Stimulated activated CD4-positive, alpha-beta T cell treated with anti-CD3 and anti-CD28 coated beads, Interleukin-4, amount 100 ng/mL, for 24 hours (primary cell): Measurements from ENCODE around the gene DHRS11.

ENCODE experiments used
- DNase-seq: peaks from one replicate; pipeline ENCODE4 v3.0.0-alpha.2; 2020

DHRS11 gene, protein sequence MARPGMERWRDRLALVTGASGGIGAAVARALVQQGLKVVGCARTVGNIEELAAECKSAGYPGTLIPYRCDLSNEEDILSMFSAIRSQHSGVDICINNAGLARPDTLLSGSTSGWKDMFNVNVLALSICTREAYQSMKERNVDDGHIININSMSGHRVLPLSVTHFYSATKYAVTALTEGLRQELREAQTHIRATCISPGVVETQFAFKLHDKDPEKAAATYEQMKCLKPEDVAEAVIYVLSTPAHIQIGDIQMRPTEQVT

DNA sequence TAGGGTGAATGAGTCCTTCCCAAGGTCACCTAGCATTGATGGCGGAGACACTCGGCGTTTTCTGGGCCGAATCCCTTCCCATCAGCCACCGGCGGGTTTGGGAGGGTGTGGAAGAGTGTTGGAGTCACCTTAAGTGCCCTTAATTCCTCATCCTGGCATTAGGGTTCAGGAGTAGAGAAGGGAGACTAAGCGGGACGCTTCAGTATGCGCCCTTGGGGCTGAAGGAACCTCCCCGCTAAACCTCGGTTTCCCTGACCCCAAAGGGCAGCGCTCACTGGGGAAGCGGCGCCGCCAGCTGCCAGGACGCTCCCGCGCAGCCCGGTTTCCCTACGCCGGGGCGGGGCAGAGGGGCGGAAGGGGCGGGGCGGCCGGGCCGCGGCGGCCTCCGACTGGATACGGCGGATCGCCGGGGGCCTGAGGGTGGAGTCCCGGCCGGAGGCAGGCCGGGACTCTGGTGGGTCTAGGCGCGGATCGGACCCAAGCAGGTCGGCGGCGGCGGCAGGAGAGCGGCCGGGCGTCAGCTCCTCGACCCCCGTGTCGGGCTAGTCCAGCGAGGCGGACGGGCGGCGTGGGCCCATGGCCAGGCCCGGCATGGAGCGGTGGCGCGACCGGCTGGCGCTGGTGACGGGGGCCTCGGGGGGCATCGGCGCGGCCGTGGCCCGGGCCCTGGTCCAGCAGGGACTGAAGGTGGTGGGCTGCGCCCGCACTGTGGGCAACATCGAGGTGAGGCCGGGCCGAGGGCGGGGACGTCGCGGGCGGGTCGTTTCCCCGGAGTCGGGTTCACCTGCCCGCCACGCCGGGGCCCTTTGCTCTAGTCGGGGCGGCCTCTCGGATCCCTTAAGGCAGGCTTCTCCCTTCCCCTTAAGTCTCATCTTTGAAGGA lies at the start of gene DHRS11:
Gene DHRS11, plus strand, starts transcription at position 446 of the 882 bp plus-strand sequence. Its CDS starts 131 bp downstream, at position 577.
- DNase-seq, result peak; percentile 82

DNA sequence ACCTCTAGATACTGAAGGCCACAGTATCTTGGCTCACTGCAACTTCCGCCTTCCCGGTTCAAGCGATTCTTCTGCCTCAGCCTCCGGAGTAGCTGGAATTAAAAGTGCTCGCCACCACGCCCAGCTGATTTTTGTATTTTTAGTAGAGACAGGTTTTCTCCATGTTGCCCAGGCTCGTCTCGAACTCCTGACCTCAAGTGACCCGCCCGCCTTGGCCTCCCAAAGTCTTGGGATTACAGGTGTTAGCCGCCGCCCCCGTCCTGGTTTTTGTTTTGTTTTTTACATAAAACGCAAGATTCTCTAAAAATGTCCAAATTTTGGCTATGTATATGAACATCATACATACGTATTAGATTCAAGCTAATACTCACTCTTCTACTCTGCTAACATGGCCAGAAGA lies 48.9 kb upstream of the DHRS11 start:
- no peak for DNase-seq

DNA sequence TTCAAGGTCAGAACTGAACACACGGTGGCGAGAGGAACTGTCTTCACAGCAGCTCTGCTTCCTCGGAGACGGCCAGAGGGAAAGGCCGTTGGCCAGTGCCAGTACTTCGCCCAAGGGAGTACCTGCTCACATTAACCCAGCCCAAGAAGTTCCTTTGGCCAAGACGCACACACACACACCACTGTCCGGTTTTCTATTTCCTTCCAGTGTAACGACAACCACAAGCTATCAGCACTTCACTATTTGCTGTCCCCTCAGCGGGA lies 47.7 kb upstream of the DHRS11 start:
- DNase-seq, result peak; percentile 23

DNA sequence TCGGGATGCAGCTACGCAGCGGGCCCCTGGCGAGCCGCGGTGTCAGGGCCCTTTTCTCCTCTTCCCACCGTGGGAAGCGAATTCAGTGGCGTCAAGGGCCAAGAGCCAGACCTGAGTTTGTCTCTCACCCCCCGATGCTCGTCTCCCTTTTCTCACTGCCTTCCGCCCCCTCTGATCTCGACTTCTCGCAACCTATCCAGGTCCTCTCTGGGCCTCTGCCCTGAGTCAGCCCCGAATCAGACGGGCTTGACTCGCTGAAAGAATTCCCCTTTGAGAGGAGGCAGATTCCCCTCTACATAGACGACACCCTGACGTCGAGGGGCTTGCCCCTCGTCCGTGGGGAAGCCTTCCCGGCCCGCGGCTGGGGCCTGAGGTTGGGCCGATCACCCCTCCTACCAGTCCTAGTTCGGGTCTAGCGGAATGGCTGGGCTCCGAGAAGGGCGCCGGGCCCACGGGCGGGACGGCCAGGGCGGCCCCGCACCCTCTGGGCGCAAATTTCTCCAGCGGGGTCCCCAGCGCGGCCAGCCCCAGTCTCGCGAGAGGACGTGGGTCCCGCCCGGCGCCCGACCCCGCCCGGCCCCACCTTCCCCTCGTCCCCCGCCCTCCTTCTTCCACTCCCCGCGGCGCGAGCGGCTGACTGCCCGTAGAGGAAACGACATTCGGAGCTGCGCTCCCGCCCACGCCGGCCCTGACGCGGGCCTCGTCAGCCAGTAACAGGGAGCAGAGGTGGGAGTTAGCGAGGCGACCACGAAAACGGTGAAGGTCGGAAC lies 47.2 kb upstream of the DHRS11 start, which contains the start of gene GGNBP2:
Gene GGNBP2, plus strand, starts transcription at position 613 of the 770 bp plus-strand sequence. CDS start 806 bp downstream, outside the sequence.
- peak; percentile 95 for DNase-seq

DNA sequence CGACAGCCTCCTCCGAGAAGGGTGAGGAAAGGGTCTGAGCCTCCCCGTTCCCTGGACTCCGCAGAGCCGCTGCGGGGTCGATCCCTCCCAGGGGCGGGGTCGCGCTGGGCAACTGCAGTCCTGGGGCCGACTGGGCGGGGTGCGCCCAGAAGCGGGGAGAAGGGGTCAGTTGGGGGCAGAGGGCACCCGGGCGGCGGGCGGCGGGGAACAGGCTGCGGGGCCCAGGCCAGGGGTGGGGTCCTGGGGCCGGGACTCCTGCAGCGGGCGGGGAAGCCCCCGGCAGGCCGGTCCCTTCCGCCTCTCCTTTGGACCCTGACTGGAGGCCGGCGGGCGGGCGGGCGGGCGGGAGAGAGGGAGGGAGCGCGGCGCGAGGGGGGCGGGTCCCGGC lies 46.6 kb upstream of the DHRS11 start:
- DNase-seq, result no peak

DNA sequence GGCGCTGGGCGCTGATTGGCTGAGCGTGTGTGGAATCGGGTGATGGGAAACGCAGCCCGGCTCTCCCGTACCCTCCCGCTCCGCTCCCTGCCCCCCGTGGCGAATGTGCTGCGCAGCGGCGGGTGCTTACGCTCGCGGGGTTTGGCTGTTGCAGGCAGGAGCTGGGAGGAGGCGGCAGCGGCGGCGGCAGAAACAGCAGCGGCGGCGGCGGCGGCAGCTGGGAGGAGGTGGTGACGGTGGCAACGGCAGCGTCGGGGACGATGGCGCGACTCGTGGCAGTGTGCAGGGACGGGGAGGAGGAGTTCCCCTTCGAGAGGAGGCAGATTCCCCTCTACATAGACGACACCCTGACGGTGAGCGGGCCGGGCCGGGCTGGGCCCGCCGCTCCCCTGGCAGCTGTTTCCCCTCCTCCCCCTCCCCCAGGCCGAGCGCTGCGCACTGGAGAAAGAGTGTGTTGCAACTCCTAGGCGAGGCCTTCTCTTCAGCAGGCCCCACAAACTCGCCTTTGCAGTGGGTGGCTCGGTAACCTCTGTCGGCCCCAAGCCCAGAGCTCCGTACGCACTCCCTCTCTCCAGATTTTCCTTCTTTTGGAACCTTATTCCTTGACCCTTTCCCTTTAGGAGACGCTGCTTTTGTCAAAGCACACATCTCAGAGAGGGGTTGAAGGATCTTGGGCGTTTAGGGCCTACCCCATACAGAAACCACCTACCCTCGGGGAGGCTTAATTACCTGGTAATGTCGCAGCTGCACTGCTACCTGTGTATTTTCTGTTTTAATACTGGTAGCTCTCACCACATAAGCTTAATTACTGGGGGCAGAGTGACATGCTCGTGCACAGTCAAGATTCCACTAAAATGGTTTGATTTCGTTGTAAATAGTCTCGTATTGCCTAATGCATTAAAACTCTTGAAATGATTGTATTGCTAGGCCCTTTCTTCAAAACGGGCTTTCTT lies 45.9 kb upstream of the DHRS11 start:
- DNase-seq, result peak; percentile 96

DNA sequence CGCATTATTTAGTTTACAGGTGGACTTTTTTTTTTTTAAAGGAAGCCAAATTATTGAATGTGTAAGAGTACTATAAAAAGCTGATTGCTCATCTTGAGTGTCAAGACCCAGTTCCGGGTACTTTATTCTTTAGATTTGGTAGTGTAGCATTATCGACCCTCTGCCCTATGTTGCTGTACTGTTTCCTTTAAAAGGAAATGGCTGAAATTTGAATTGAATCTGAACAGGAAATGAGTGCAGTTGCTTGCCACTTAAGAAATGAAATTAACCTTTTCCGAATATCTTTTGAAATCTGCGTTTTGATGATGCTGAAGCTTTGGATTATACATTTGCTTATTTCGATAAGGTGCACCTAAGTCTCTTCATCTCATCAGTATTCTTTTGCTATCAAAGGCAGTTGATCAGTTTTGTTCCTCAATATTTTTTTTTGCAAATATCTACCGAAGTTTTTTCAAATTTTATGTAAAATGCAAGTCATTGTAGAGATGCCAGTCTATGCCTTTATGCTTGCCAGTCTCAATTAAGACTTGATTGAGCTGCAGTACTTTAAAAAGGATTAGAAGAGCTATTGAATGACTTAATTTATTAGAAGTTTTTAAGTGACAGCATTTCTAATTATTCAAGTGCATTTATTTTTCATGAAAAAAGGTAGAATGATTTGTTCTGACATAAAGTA lies 45.1 kb upstream of the DHRS11 start:
- no peak for DNase-seq

DNA sequence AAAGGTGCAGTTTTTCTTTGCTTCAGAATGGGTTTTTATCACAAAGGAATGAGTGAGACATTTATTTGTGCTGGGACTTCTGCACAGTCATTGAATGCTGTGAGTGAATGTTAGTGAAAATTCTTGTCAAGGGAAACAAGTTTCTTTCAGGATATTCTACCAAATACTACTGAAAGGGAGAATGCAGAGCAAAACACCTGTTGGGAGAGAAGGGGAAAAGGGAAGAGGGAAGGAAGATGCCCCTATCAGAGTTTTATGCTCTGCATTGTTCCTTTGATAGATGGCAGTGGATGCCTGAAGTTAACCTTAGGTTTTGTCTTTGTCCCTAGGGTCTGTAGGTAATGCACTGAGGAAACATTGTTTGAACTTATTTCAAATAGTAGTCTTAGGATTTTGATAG lies 43.9 kb upstream of the DHRS11 start:
- no peak for DNase-seq

DNA sequence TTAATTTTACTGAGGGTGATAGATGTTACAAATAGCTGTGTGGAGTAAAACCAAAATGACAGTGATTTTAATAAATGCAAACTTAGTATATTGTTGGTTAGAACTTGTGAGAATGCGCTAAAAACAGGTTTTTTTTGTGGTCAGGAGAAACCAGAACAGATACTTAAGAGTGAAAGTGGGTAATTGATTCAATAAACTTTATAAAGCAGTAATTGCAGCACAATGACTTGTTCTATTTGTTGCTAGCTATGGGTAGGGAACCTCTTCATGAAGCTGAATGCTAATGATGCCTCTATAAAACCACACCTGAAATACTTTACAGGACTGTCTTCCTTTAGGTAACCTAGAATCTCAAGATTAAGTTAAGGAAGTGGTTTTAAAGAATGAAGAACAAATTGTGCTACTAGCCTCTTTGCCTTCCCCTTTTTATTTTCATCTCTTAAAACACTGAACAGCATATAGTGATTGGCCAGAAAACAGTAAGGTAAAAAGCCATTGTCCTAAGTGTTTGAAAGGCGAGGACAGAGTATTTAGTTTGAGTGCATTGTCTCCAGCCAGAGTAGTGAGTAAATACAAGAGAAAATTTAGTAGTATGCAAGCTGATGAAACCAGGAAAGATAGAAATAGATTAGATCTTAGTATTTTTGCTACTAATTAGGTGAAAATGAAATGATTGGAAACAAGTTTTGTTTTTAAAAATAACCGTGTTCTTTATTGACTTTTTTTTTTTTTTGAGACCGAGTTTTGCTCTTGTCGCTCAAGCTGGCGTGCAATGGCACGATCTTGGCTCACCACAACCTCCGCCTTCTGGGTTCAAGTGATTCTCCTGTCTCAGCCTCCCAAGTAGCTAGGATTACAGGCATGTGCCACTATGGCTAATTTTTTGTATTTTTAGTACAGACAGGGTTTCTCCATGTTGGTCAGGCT lies 40.9 kb upstream of the DHRS11 start:
- no peak for DNase-seq

DNA sequence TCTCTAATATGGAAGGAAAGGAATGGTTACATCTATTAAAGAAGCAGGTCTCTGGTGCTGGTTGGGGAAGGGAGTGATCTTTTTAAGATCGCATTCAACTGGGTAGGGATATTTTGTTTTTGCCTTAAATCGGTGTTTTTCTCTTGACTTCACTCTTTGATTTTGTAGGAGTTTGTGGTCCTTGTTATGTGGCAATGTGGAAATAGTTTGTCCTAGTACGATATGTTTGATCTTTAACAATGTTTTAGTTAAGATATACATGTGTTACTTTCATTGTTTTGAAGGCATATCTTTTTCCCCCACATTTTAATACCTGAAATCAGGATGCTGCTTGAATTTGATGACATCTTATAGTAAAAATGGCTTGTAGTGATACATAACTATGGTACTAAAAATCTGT lies 38.2 kb upstream of the DHRS11 start:
- DNase-seq, result no peak

DNA sequence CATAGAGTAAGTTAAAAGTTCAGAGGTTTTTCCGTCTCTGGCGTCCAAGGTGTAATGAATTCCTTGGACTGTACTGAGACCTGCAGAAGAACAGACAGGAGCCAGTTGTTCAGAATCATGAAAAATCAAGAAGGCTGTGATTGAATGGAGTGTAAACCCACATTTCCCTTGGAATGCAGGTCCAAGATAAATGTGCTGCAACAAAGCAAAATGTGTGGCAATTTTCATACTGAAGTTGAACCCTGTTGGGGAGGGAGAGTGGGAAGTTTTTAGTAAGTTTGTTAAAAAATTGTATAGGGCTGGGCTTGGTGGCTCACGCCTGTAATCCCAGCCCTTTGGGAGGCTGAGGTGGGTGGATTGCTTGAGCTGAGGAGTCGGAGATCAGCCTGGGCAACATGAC lies 25.6 kb upstream of the DHRS11 start:
- DNase-seq, result no peak

DNA sequence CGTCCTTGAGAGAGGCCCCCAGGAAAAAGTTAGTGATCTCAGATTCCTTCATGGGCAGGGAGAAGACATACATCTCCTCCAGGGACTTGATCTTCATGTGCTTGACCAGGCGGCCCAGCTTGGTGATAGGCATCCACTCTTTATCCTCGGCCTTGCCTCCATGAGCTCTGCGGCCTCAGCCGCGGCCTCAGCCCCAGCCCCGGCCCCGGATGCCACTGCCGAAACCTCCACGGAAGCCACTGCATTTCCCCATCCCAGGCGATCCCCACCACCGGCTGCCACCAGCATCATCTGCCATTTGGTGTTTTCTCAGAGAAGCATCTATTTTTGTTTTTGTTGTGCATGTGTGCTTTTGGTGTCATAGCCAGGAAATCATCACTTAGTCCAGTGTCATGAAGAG lies 16.7 kb upstream of the DHRS11 start:
- DNase-seq, result no peak

DNA sequence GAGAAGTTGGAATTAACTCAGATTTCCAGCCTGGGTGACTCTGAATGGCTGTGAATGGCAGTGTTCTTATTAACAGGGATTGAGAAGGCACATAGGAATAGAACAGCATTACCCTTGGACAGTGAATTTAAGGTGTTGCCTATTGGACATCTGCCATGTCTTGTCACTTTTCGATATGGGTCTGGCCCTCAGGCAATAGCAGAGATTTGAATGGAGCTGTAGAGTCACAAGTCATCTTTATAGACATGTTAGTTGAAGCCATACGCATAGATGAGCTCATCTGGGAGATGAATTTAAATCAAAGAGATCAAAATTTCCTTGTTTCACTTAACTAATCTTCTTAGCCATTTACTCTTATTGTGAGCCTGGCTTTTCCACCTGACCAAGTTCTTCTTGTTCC lies 14.9 kb upstream of the DHRS11 start:
- no peak for DNase-seq

DNA sequence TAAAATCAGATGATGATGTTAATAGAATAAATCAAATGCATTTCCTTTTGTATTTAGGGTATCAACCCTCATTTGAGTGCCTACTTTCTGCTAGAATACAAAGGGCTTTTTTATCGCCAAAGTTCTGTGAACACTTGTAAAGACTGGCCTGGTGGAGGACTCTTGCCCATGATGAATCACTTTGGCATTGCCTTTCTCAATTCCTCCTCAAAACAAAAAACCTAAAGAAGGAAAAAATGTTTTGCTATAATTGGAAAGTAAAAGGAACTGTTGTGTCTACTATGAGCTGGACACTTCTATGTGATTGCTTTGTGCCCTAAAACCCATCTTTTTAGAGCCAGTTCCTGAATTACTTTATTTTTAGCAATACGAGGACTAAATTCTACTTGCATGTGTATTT lies 13.0 kb upstream of the DHRS11 start:
- DNase-seq, result no peak

DNA sequence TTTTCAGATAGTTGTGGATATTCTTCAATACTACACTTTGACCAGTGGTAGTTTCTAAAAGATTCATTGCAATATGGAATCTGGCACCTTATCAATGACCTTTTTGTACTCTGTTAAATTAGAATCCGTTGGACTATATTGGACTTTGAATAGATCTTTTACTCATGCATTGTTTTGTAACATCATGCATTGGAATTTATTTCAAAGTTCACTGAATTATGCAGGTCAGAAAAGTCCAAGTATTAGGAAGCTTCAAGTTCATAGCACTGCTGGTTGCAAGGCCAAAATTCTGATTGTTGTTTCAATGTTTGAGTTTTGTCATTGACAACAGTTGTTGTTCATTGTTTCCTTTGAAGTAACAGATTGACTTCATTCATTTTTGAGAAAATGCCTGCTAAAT lies 7.9 kb upstream of the DHRS11 start:
- no peak for DNase-seq

DNA sequence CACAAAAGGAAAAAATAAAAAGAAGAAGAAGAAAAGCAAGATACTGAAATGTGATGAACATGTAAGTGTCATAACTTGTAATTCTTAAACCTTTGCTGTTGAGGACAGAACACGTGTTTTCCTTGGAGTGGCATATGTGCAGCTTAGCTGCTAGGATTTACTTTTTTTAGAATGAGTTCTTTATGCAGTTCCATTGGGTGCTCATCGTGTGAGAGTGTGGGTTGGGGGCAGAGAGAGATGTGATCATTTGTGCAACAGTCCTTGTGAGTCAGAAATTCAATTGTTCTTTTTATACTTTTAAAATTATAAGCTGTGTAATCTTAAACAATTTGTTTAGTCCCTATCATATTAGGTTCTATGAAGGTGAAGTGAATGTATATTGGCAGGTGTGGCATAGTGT lies 5.5 kb upstream of the DHRS11 start:
- no peak for DNase-seq

DNA sequence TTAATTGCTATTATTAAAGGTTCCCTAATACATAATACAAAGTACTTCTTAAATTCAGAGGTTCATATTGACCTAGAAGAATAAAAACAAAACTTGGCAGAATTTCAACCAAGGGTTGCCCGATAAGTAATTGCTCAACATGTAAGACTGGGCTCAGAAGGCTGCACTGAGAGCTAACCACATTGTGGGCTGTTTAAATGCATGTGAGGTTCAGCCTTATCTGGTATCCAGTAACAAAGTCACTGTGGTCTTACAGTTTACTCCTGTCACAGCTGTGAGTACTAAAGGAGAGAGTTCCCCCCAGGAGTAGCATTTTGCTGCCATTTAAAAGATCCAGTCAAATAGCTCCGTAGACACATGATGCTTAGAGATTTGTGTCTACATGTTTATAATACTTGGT lies 1.6 kb upstream of the DHRS11 start:
- DNase-seq, result no peak

DNA sequence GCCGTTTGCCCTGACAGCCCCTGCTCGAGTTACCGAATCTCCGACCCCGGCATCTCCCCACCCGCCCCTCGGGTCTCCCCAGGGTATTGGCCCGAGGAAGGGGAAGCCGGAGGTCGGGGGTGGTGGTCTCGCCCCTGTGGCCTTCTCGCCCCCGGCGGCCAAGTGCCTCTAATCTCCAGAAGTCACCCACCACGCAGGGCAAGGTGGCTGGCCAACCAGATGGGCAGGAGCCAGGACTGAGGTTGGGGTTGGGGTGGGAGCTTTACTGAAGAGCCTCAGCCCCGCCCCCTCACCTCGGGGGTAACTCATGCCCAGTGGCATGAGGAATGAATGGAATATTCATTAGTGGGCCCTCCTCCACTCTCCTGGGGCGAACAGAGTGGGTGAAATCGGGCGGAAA lies 637 bp downstream of the DHRS11 start:
- DNase-seq, result no peak

DNA sequence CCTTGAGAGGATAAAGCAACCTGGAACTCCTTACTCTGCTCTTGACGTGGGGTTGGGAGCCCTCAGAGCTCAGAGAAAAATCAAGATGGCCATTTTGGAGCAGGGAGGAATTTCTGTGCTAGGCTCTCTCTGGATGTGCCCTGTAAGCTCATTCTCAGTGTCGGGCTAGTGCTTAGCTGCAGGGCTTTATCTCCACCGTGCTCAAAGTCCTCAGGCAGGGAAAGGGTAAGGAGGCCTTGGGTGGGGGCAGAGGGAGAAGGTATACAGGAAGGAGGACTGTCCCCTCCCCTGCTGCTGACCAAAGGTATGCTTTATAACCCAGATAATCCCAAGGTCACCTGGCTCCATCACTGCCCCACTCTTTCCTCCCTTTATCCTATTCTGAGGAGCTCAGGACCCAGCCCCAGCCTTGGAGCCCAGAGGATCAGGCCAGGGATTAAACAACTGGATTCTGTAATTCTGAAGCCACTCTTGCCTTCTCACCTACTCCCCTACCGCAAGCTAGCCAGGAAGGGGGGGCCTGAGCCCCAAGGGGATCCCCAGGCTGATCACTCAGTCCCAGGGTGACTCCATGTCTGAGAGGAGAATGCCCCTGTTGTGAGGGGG lies 1.1 kb downstream of the DHRS11 start:
- DNase-seq, result no peak

DNA sequence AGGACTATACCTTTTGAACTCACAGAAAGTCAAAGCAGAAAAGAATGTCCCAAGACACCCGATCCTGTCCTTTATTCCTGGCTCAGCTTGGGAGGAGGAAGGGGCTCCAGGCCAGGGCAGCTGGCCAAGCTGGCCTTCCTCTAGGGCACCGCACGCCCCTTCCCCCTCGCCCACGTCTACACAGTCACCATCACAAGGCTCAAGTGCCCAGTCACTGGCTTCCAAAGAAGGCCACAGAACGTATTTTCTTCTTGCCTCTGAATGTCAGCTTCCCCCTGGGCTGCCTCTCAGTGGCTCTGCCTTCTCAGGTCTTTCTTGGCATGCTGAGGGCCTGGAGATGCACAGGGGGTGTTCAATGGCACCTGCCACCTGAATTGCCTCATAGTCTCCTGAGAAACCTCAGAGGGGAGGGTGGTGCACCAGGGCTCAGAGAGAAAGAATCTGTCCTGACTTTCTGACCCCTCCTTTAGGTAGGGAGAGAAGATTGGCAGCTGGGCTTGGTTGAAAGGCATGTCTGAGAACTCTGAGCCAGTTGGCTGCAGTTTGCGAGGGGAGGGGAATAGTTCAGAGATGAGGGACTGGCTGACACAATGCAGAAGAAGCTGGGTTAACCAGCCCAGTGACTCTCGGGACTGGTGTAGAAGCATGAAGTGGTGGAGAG lies 2.1 kb downstream of the DHRS11 start:
- no peak for DNase-seq
